G401 (cell line): ENCODE results near the gene TIE1. TPM values are rescaled to one million over a fixed set of nuclear protein-coding genes. Genes with fewer than 3 reads are reported as not detected.

Source experiments
- DNase-seq: peaks from one replicate; pipeline ENCODE4 v3.0.0-alpha.2; 2015; ENCODE audit warnings: low spot score
- in situ Hi-C: cut with HindIII; loops from 2 replicates; pipeline ENCODE4 v1.10.0; 2016; ENCODE audit warnings: low sequenced_read_pairs, mixed read lengths
- total RNA-seq: library from RNA; depleted of rRNA; stranded (reverse); fragments of >200 nt; shearing (Covaris generic); gene quantifications from 2 replicates; pipeline ENCODE4 v1.2.3, GENCODE V29; 2014

TIE1 gene
- total RNA-seq, 1 experiment from 2014 or later, result not detected

GRCh38 chr1:43322506-43322905 lies 21.7 kb downstream of the TIE1 start:
- DNase-seq, result no peak
- in situ Hi-C loops, result no loop called here

GRCh38 chr1:43324810-43325209 lies 24.0 kb downstream of the TIE1 start:
- DNase-seq, result no peak
- in situ Hi-C loops, result no loop called here

- in situ Hi-C loops, result no loop called here
- DNase-seq, result no peak
Observed at GRCh38 chr1:43325381-43325780, 24.6 kb downstream of the TIE1 start.

DNA sequence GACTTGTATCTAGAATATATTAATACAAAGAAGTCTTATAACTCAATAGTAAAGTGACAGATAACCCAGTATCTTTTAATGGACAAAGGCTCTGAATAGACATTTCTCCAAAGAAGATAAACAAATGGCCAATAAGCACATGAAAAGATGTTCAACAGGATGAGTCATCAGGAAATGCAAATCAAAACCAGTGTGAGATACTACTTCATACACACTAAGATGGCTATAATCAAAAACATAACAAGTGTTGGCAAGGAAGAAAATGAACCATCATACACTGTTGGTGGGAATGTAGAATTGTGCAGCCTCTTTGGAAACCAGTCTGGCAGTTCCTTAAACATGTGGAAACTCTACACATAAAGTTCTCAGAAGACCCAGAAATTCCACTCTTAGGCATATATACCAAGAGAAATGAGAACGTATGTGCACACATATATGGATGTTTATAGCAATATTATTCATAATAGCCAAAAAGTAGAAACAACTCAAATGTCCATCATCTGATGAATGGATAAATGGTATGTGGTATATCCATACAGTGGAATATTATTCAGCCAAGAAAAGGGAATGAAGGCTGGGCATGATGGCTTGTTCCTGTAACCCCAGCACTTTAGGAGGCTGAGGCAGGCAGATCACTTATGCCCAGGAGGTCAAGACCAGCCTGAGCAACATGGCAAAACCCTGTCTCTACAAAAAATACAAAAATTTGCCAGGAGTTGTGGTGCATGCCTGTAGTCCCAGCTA lies 26.9 kb downstream of the TIE1 start:
- in situ Hi-C loops, result no loop called here

GRCh38 chr1:43329995-43330751 lies 29.4 kb downstream of the TIE1 start:
- in situ Hi-C loops, result no loop called here
- no peak for DNase-seq

More for the DNA sequence above, 26.9 kb downstream of the TIE1 start:
- DNase-seq, result no peak

- DNase-seq, result no peak
- in situ Hi-C loops, result no loop called here
Observed at GRCh38 chr1:43331688-43332087, 30.9 kb downstream of the TIE1 start.

- no peak for DNase-seq
- in situ Hi-C loops, result no loop called here
Observed at GRCh38 chr1:43334453-43335205, 33.8 kb downstream of the TIE1 start.

GRCh38 chr1:43337588-43337987 lies 36.8 kb downstream of the TIE1 start, which contains the start of gene MPL:
TSS of gene MPL (plus strand) at chr1:43337818. CDS start at chr1:43337849, 31 bp downstream.
- in situ Hi-C loops, result no loop called here
- no peak for DNase-seq

GRCh38 chr1:43338001-43338400 lies 37.2 kb downstream of the TIE1 start:
- in situ Hi-C loops, result no loop called here
- DNase-seq, result no peak

GRCh38 chr1:43339584-43340232 lies 38.9 kb downstream of the TIE1 start:
- in situ Hi-C loops, result no loop called here
- DNase-seq, result no peak

DNA sequence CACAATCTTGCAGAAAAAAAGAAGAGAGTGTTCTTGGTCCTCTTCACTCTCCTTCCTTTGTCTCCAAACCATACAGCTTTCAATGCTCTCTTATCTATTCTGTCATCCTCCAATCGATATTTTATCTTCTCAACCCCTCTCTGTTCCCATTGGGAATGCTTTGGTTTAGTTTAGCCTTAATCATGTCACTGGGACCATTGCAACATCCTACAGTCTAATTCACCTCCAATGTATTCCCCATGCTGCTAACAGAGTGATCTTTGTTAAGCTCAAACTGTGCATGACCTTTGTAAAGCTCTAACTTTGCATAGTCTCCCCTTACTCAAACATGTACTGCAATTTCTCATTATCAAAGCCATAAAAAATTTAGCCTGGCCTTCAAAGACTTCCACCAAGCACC lies 39.8 kb downstream of the TIE1 start:
- DNase-seq, result no peak
- in situ Hi-C loops, result no loop called here

- in situ Hi-C loops, result no loop called here
- DNase-seq, result no peak
Observed at GRCh38 chr1:43344267-43344850, 43.6 kb downstream of the TIE1 start.

- DNase-seq, result no peak
- in situ Hi-C loops, result no loop called here
Observed at GRCh38 chr1:43345120-43345519, 44.3 kb downstream of the TIE1 start.

GRCh38 chr1:43346636-43347035 lies 45.9 kb downstream of the TIE1 start:
- DNase-seq, result no peak
- in situ Hi-C loops, result no loop called here

DNA sequence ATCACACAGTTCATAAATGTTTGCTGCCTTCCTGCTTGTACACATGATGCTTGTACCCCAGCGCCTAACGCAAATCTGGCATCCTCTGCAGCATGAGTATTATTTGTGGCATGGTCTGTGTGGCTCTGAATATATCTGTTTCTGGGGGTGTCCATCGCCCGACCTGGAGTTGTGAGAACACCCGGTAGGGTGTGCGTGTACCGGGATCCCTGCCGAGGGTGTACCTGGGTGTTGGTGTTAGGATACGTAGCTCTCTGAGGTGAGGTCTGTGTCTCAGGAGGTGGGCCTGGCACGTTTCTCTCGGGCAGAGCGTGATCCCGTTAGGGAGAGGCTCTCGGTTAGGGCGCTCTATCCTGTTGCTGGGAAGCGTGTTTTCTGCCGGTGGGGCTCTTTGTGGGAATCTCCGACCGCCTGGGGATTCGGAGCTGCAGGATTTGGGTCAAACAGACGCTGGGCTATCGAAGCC lies 47.6 kb downstream of the TIE1 start:
- in situ Hi-C loops, result no loop called here
- peak; percentile 53 for DNase-seq

DNA sequence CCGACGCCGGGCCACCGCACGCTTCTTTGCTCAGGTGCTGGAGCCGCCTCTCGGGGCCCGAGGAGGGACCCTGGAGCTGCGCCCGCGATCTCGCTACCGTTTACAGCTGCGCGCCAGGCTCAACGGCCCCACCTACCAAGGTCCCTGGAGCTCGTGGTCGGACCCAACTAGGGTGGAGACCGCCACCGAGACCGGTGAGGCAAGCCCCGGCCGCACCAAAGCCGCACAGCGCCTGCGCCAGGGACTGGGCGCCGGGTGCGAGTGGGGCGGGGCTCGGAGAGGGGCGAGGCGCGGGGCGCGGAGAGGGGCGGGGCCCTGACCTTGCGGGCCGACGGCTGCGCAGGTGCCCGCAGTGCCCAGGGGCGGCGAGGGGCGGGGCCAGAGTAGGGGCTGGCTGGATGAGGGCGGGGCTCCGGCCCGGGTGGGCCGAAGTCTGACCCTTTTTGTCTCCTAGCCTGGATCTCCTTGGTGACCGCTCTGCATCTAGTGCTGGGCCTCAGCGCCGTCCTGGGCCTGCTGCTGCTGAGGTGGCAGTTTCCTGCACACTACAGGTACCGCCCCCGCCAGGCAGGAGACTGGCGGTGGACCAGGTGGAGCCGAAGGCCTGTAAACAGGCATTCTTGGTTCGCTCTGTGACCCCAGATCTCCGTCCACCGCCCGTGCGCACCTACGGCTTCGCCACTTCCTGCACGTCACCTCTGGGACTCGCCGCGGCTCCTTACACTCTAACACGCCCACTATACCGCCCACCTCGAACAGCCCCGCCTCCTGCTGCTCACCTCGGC lies 48.2 kb downstream of the TIE1 start:
- peak; percentile 86 for DNase-seq
- in situ Hi-C loops, result no loop called here

DNA sequence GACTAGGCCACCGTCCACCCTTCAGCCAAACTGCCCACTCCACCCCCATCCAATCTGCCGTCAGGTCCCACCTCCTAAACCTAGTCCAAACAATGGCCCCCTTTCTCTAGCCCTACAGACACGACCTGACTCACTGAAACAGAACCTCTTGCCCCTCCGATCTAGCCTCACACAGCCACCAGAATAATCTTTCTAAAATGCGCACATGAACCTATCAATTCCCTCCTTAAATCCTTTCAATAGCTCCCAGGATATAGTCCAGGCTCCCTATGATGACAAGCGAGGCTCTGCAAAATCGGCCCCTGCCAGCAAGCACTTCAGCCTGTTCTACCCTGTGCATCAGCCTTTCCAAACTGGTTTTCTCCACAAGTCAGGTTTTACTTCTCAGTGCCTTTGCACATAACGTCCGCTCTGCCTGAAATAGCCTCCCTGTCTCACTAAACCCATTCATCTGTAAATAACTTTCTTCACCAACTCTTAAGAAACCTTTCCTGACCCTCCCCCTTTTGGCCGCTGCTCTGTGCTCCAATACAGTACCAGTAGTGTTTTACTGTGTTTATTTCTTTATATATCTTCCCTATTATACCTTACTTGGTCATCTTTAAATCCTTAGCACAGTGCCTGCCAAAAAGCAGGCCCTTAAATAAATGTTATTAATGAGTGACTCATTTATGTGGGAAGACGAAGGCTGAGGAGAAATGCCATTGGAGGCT lies 49.0 kb downstream of the TIE1 start:
- peak; percentile 47 for DNase-seq
- in situ Hi-C loops, result no loop called here

DNA sequence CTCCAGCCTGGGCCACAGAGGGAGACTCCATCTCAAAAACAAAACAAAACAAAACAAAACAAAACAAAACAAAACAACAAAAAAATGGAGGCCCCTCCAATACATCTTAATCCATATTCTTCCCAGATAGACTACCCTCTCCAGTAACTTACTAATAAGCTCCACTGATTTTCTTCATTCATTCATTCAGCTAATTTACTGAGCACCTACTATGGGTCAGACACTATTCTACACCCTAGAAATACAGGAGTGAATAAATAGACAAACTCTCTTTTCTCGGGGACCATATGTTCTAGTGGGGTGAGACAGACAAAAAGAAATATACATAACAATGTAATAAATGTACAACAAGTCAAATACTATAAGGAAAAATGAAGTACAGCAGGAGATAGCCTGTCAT lies 50.2 kb downstream of the TIE1 start:
- in situ Hi-C loops, result no loop called here
- no peak for DNase-seq
